HEK293 (cell line): Measurements from ENCODE around the gene TTN.

Source experiments
- SP7 ChIP-seq: fragments of 450-650 bp; formaldehyde crosslinking; IDR thresholded peaks from 2 replicates; pipeline ENCODE4 v1.5.1; 2016; ENCODE audit warnings: missing biosample characterization, missing genetic modification characterization
- ZNF175 ChIP-seq: fragments of 450-650 bp; formaldehyde crosslinking; IDR thresholded peaks from 2 replicates; pipeline ENCODE4 v1.5.1; 2016; ENCODE audit warnings: missing biosample characterization, missing genetic modification characterization
- ZNF19 ChIP-seq: fragments of 450-650 bp; formaldehyde crosslinking; IDR thresholded peaks from 2 replicates; pipeline ENCODE4; 2016; ENCODE audit warnings: missing biosample characterization, missing genetic modification characterization, low read depth
- ZNF24 ChIP-seq: fragments of 450-650 bp; formaldehyde crosslinking; IDR thresholded peaks from 2 replicates; pipeline ENCODE4 v1.5.1; 2016; ENCODE audit warnings: missing biosample characterization, missing genetic modification characterization
- ZNF274 ChIP-seq, 2 experiments: fragments of 200-500 bp in 1 of 2; fragments of 450-650 bp in 1 of 2; sonication (Bioruptor generic) in 1 of 2; formaldehyde crosslinking in 1 of 2; IDR thresholded peaks; 2 replicates each; pipeline versions ENCODE4 v1.5.1 to v1.6.1; 2014 to 2016; ENCODE audit warnings: borderline replicate concordance in 1 of 2, inconsistent platforms in 1 of 2, low read length in 1 of 2, missing biosample characterization in 1 of 2, missing genetic modification characterization in 1 of 2
- ZNF501 ChIP-seq: fragments of 450-650 bp; formaldehyde crosslinking; IDR thresholded peaks from 2 replicates; pipeline ENCODE4 v1.5.1; 2016; ENCODE audit warnings: missing biosample characterization, missing genetic modification characterization
- TF ChIP-seq, protein P1 (sequence below): fragments of 450-650 bp; formaldehyde crosslinking; IDR thresholded peaks from 2 replicates; pipeline ENCODE4 v1.5.1; 2016; ENCODE audit warnings: missing biosample characterization, missing genetic modification characterization
- TF ChIP-seq, protein P2 (sequence below): fragments of 450-650 bp; formaldehyde crosslinking; IDR thresholded peaks from 2 replicates; pipeline ENCODE4 v1.5.1; 2016; ENCODE audit warnings: missing biosample characterization, missing genetic modification characterization
- TF ChIP-seq, protein P3 (sequence below): fragments of 450-650 bp; formaldehyde crosslinking; IDR thresholded peaks from 2 replicates; pipeline ENCODE4 v1.5.1; 2016; ENCODE audit warnings: missing biosample characterization, missing genetic modification characterization, low read depth

DNA sequence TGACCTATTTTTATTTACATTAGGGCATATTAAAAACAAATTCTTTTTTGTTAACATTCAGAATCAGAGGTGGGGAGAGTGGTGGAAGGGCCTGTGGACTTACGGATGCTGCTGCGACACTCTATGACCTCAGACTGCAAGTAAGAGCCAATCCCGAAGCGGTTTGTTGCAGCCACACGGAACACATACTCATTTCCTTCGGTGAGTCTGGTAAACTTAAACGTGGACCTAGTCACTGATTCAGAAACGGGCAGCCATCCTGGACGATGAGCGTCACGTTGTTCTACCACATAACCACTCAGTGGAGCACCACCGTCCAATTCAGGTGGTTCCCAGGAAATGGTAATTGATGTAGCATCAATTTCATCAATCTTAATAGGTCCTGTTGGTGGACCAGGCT lies 265.1 kb downstream of the TTN start:
- TF ChIP-seq, protein P1, sequence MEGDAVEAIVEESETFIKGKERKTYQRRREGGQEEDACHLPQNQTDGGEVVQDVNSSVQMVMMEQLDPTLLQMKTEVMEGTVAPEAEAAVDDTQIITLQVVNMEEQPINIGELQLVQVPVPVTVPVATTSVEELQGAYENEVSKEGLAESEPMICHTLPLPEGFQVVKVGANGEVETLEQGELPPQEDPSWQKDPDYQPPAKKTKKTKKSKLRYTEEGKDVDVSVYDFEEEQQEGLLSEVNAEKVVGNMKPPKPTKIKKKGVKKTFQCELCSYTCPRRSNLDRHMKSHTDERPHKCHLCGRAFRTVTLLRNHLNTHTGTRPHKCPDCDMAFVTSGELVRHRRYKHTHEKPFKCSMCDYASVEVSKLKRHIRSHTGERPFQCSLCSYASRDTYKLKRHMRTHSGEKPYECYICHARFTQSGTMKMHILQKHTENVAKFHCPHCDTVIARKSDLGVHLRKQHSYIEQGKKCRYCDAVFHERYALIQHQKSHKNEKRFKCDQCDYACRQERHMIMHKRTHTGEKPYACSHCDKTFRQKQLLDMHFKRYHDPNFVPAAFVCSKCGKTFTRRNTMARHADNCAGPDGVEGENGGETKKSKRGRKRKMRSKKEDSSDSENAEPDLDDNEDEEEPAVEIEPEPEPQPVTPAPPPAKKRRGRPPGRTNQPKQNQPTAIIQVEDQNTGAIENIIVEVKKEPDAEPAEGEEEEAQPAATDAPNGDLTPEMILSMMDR (tag by site-specific recombination): no peak
- TF ChIP-seq ZNF19: no peak
- no peak for TF ChIP-seq SP7 (tag by site-specific recombination)
- no peak for TF ChIP-seq ZNF501
- TF ChIP-seq, protein P2, sequence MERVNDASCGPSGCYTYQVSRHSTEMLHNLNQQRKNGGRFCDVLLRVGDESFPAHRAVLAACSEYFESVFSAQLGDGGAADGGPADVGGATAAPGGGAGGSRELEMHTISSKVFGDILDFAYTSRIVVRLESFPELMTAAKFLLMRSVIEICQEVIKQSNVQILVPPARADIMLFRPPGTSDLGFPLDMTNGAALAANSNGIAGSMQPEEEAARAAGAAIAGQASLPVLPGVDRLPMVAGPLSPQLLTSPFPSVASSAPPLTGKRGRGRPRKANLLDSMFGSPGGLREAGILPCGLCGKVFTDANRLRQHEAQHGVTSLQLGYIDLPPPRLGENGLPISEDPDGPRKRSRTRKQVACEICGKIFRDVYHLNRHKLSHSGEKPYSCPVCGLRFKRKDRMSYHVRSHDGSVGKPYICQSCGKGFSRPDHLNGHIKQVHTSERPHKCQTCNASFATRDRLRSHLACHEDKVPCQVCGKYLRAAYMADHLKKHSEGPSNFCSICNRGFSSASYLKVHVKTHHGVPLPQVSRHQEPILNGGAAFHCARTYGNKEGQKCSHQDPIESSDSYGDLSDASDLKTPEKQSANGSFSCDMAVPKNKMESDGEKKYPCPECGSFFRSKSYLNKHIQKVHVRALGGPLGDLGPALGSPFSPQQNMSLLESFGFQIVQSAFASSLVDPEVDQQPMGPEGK (tag by site-specific recombination): no peak
- TF ChIP-seq ZNF175: no peak
- TF ChIP-seq, protein P3, sequence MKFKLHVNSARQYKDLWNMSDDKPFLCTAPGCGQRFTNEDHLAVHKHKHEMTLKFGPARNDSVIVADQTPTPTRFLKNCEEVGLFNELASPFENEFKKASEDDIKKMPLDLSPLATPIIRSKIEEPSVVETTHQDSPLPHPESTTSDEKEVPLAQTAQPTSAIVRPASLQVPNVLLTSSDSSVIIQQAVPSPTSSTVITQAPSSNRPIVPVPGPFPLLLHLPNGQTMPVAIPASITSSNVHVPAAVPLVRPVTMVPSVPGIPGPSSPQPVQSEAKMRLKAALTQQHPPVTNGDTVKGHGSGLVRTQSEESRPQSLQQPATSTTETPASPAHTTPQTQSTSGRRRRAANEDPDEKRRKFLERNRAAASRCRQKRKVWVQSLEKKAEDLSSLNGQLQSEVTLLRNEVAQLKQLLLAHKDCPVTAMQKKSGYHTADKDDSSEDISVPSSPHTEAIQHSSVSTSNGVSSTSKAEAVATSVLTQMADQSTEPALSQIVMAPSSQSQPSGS (tag by site-specific recombination): no peak
- TF ChIP-seq ZNF24: no peak
- no peak for TF ChIP-seq ZNF274 (IDR thresholded peaks at IDR 0.05; ENCODE audit: low read length)
- no peak for TF ChIP-seq ZNF274 (tag by site-specific recombination; IDR thresholded peaks at IDR 0.05; ENCODE audit: borderline replicate concordance)
